Esophagus squamous epithelium (tissue), 4 donors: Measurements from ENCODE around the gene NUBPL.
"Not testable (repeated sequence)": the region's sequence is repeated elsewhere in the genome, so short reads cannot be mapped to it uniquely, and the experiment has no call there.

ENCODE experiments used
- POLR2A ChIP-seq, 4 donors: fragments of 450-650 bp; IDR thresholded peaks; one replicate each; pipeline ENCODE4 v1.6.1; 2017; ENCODE audit warnings: antibody characterized with exemption in 4 of 4, mild to moderate bottlenecking in 4 of 4, moderate library complexity in 3 of 4
- TF ChIP-seq, protein P1 (sequence below), 6 experiments: fragments of 450-650 bp in 4 of 6; fragments of 200-600 bp in 2 of 6; sonication (generic) in 2 of 6; IDR thresholded peaks; one replicate each; pipeline ENCODE4 v1.5.1; 2016 to 2019; ENCODE audit warnings: antibody characterized with exemption in 6 of 6, mild to moderate bottlenecking in 4 of 6, moderate library complexity in 4 of 6

DNA sequence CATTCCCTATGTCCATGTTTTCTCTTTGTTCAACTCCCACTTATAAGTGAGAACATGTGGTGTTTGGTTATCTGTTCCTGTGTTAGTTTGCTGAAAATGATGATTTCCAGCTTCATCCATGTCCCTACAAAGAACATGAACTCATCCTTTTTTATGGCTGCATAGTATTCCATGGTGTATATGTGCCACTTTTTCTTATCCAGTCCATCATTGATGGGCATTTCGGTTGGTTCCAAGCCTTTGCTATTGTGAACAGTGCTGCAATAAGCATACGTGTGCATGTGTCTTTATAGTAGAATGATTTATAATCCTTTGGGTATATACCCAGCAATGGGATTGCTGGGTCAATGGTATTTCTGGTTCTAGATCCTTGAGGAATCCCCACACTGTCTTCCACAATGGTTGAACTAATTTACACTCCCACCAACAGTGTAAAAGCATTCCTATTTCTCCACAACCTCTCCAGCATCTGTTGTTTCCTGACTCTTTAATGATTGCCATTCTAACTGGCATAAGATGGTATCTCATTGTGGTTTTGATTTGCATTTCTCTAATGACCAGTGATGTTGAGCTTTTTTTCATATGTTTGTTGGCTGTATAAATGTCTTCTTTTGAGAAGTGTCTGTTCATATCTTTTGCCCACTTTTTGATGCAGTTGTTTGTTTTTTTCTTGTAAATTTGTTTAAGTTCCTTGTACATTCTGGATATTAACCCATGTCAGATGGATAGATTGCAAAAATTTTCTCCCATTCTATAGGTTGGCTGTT lies 252.7 kb downstream of the NUBPL start:
- not testable (repeated sequence) for TF ChIP-seq POLR2A (IDR thresholded peaks at IDR 0.05)
- TF ChIP-seq, protein P1, sequence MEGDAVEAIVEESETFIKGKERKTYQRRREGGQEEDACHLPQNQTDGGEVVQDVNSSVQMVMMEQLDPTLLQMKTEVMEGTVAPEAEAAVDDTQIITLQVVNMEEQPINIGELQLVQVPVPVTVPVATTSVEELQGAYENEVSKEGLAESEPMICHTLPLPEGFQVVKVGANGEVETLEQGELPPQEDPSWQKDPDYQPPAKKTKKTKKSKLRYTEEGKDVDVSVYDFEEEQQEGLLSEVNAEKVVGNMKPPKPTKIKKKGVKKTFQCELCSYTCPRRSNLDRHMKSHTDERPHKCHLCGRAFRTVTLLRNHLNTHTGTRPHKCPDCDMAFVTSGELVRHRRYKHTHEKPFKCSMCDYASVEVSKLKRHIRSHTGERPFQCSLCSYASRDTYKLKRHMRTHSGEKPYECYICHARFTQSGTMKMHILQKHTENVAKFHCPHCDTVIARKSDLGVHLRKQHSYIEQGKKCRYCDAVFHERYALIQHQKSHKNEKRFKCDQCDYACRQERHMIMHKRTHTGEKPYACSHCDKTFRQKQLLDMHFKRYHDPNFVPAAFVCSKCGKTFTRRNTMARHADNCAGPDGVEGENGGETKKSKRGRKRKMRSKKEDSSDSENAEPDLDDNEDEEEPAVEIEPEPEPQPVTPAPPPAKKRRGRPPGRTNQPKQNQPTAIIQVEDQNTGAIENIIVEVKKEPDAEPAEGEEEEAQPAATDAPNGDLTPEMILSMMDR (IDR thresholded peaks at IDR 0.05): not testable (repeated sequence)
